ENCODE data around the gene RHEBL1. TPM values are rescaled to one million over a fixed set of nuclear protein-coding genes. Genes with fewer than 3 reads are reported as not detected.

The RHEBL1 gene
- total RNA-seq, 2 experiments from 2014 or later, result 8.0 to 9.7 TPM

- Mint-ChIP-seq H3K36me3 (peaks cover 15% of the 10 kb centered on the region), H3K27me3 (no peaks in the 10 kb centered on the region), H3K4me3 (no peak overlapping the region), H3K27ac (no peak overlapping the region), H3K9me3 (no peaks in the 10 kb centered on the region), H3K4me1 (peaks cover 5% of the 10 kb centered on the region)
- POLR2A ChIA-PET, result no interaction called here
- no peak for DNase-seq
- ATAC-seq (ENCODE audit: low read depth), result no peak
Observed at GRCh38 chr12:49024543-49024942, 45.2 kb downstream of the RHEBL1 start.

- peaks cover 18% of the 10 kb centered on the region for H3K36me3 Mint-ChIP-seq
- POLR2A ChIA-PET, result no interaction called here
- peaks cover 10% of the 10 kb centered on the region for H3K4me1 Mint-ChIP-seq
Observed at GRCh38 chr12:49023812-49024211, 46.0 kb downstream of the RHEBL1 start.

GRCh38 chr12:49022558-49023178 is 47.1 kb downstream of the RHEBL1 start:
- POLR2A ChIA-PET, result interaction anchor here (0.9 kb wide), 1 partner anchor 109 kb away, joined by 3 read pairs; the partner anchor contains the start of gene TUBA1B
- no peak for ATAC-seq (ENCODE audit: low read depth)
- Mint-ChIP-seq H3K27me3 (no peaks in the 10 kb centered on the region), H3K4me1 (peaks cover 14% of the 10 kb centered on the region), H3K27ac (peak overlapping the region; percentile 8), H3K36me3 (peaks cover 18% of the 10 kb centered on the region), H3K9me3 (no peaks in the 10 kb centered on the region), H3K4me3 (no peak overlapping the region)
- no peak for DNase-seq

More at GRCh38 chr12:49023812-49024211, 46.0 kb downstream of the RHEBL1 start:
- Mint-ChIP-seq H3K4me3 (no peak overlapping the region), H3K9me3 (no peaks in the 10 kb centered on the region), H3K27ac (no peak overlapping the region), H3K27me3 (no peaks in the 10 kb centered on the region)
- no peak for ATAC-seq (ENCODE audit: low read depth)
- DNase-seq, result no peak

DNA sequence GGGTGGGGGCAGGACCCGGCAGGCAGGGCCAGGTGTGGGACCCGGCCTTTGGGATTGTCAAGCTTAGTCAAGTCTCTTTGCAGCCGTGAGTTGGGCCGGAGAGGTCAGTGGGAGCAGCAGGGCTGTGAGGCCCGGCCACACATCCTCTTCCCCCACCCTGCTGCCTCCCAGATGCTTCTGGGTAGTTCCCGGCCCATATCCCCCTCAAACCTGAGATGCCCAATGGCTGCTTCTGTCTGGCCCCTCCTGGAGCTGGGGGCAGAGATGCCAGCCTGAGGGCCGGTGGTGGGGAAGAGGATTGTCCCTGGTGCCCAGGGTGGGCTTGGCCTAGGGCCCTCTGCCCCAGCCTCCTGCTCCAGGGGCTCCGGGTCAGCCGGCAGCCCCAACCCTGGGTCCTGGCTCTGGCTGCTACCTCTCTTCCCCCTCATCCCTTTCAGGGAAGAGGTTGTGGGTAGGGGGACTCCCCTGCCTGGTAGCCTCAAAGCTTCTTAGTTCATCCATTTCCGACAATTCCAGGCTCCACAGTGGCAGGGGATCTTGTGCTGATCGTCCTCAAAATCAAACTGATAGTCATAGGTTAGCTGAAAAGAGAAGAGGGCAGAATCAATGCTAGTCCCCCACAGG is 48.4 kb downstream of the RHEBL1 start:
- no peak for ATAC-seq (ENCODE audit: low read depth)
- H3K36me3 Mint-ChIP-seq, result peaks cover 17% of the 10 kb centered on the region
- no peaks in the 10 kb centered on the region for H3K27me3 Mint-ChIP-seq
- POLR2A ChIA-PET, result interaction anchor here (0.7 to 1.2 kb wide), 2 partner anchors 9 to 65 kb away, joined by 3 to 4 read pairs; no protein-coding TSS in a partner anchor
- no peaks in the 10 kb centered on the region for H3K9me3 Mint-ChIP-seq
- H3K27ac Mint-ChIP-seq, result no peak overlapping the region
- no peak for DNase-seq
- H3K4me1 Mint-ChIP-seq, result peaks cover 18% of the 10 kb centered on the region
- H3K4me3 Mint-ChIP-seq, result no peak overlapping the region

GRCh38 chr12:49020441-49020840 is 49.3 kb downstream of the RHEBL1 start:
- no peak for DNase-seq
- H3K27ac Mint-ChIP-seq, result no peak overlapping the region
- no peaks in the 10 kb centered on the region for H3K27me3 Mint-ChIP-seq
- POLR2A ChIA-PET, result interaction anchor here (0.7 to 1.9 kb wide), 11 partner anchors 10 to 111 kb away, joined by 3 to 13 read pairs (median 3); partner anchors contain the start of genes RHEBL1 and TUBA1B
- H3K36me3 Mint-ChIP-seq, result peaks cover 15% of the 10 kb centered on the region
- H3K9me3 Mint-ChIP-seq, result no peaks in the 10 kb centered on the region
- no peak for ATAC-seq (ENCODE audit: low read depth)
- H3K4me1 Mint-ChIP-seq, result peaks cover 18% of the 10 kb centered on the region
- H3K4me3 Mint-ChIP-seq, result no peak overlapping the region

DNA sequence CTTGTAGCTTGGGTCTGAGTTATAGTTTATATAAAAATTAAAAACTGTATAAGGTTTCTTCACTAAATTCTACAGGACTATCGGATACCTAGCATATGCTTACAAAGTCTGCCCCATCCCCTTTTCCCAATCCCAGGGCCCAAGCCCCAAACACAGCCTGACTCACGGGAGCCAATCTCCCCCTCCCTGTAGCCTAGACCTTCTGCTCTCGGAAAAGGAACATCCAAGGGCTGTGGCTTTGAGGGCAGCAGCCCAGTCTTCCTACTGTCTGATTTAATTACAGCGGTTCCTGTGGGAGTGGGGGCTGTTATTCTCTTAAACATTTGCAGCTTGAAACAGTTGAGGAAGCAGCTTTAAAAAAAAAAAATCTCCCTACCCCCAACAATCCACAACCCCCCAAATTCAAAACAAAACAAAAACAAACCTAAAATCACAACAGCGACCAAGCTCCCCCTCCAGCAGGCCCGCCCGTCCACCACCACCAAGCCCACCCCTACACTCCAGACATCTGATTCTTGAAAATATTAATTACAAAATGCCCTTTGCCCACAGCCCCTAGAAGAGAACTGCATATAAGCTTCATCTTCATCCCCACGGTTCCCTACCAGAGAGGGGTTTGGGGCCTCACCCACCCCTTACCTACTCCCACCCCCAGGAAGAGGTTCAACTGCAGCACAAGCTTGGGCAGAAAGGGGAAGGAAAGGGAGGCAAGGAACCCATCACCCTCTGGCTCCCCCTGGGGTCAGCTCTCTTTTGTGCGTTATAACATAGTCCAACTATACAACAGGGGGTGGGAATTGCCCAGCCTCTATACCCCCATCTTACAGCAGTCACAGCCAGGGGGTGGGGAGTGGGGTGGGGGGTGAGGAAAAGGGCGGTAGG is 50.1 kb downstream of the RHEBL1 start:
- H3K27ac Mint-ChIP-seq, result peak overlapping the region; percentile 97
- H3K4me3 Mint-ChIP-seq, result peak overlapping the region; percentile 95
- peak; percentile 5 for ATAC-seq (ENCODE audit: low read depth)
- no peaks in the 10 kb centered on the region for H3K27me3 Mint-ChIP-seq
- peak; percentile 39 for DNase-seq
- peaks cover 21% of the 10 kb centered on the region for H3K4me1 Mint-ChIP-seq
- no peaks in the 10 kb centered on the region for H3K9me3 Mint-ChIP-seq
- peaks cover 15% of the 10 kb centered on the region for H3K36me3 Mint-ChIP-seq
- POLR2A ChIA-PET, result interaction anchor here (0.7 to 1.9 kb wide), 13 partner anchors 12 to 111 kb away, joined by 3 to 13 read pairs (median 4); partner anchors contain the start of genes RHEBL1 and TUBA1B

DNA sequence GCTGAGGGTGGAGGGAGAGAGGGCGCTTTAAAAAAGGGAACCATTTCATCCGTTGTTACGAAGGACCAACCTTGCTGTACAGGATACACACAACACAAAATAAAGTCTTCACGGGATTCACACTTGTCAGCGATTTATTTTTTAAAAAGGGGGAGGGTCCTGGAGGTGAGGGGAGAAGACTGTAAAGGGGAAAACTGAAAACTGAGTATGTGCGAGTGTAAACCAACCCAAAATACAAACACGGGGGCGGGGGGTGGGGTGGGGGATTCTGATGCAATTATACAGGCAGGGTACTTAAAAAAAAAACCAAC is 50.7 kb downstream of the RHEBL1 start:
- POLR2A ChIA-PET, result interaction anchor here (1.0 to 1.9 kb wide), 7 partner anchors 13 to 112 kb away, joined by 3 to 13 read pairs (median 5); partner anchors contain the start of genes RHEBL1 and TUBA1B

GRCh38 chr12:49018261-49019119 is 51.3 kb downstream of the RHEBL1 start, which contains the start of gene PRKAG1:
Gene PRKAG1 (minus strand): TSS chr12:49018776. CDS start chr12:49018740, 36 bp downstream.
- ATAC-seq (ENCODE audit: low read depth), result peak; percentile 91
- POLR2A ChIA-PET, result interaction anchor here (0.6 to 3.0 kb wide), 8 partner anchors 18 to 304 kb away, joined by 3 to 21 read pairs (median 4); partner anchors contain the start of genes DDN, DDX23, TROAP and TUBA1B
- peak within 1 kb of the TSS; percentile 97 for H3K27ac Mint-ChIP-seq
- no peaks in the 10 kb centered on the region for H3K9me3 Mint-ChIP-seq
- H3K36me3 Mint-ChIP-seq, result peaks cover 15% of the 10 kb centered on the region
- DNase-seq, result peak; percentile 98
- H3K27me3 Mint-ChIP-seq, result no peaks in the 10 kb centered on the region
- H3K4me1 Mint-ChIP-seq, result peaks cover 26% of the 10 kb centered on the region
- H3K4me3 Mint-ChIP-seq, result peak within 1 kb of the TSS; percentile 95

More for the DNA sequence above, 50.7 kb downstream of the RHEBL1 start:
- H3K27me3 Mint-ChIP-seq, result no peaks in the 10 kb centered on the region
- H3K9me3 Mint-ChIP-seq, result no peaks in the 10 kb centered on the region
- peak overlapping the region; percentile 95 for H3K4me3 Mint-ChIP-seq
- DNase-seq (no peak), ATAC-seq (ENCODE audit: low read depth) (peak; percentile 21)
- peak overlapping the region; percentile 97 for H3K27ac Mint-ChIP-seq
- H3K4me1 Mint-ChIP-seq, result peaks cover 24% of the 10 kb centered on the region
- H3K36me3 Mint-ChIP-seq, result peaks cover 15% of the 10 kb centered on the region

- Mint-ChIP-seq H3K9me3 (no peaks in the 10 kb centered on the region), H3K27me3 (no peaks in the 10 kb centered on the region), H3K4me1 (peaks cover 26% of the 10 kb centered on the region), H3K4me3 (peak overlapping the region; percentile 95), H3K36me3 (peaks cover 15% of the 10 kb centered on the region), H3K27ac (peak overlapping the region; percentile 97)
- DNase-seq, result no peak
- POLR2A ChIA-PET, result interaction anchor here (0.6 to 3.0 kb wide), 5 partner anchors 19 to 305 kb away, joined by 3 to 21 read pairs (median 3); partner anchors contain the start of genes DDN, DDX23 and TROAP
- ATAC-seq (ENCODE audit: low read depth), result peak; percentile 4
Observed at GRCh38 chr12:49017891-49018260, 51.9 kb downstream of the RHEBL1 start.

- peaks cover 27% of the 10 kb centered on the region for H3K4me1 Mint-ChIP-seq
- H3K27ac Mint-ChIP-seq, result no peak overlapping the region
- H3K36me3 Mint-ChIP-seq, result peaks cover 17% of the 10 kb centered on the region
- POLR2A ChIA-PET, result interaction anchor here (1.1 to 1.9 kb wide), 3 partner anchors 15 to 36 kb away, joined by 4 to 7 read pairs (median 5); no protein-coding TSS in a partner anchor
- no peaks in the 10 kb centered on the region for H3K27me3 Mint-ChIP-seq
- ATAC-seq (ENCODE audit: low read depth) (no peak), DNase-seq (no peak)
- no peaks in the 10 kb centered on the region for H3K9me3 Mint-ChIP-seq
- H3K4me3 Mint-ChIP-seq, result no peak overlapping the region
Observed at GRCh38 chr12:49015196-49015595, 54.6 kb downstream of the RHEBL1 start.
